ENCODE measurements around the gene CEP85L.

CEP85L gene

GRCh38 chr6:118554698-118555097 is 96.7 kb downstream of the CEP85L start:
- TF ChIP-seq CTCF (IDR thresholded peaks at IDR 0.05) (no peak), ZFX (IDR thresholded peaks at IDR 0.05; ENCODE audit: borderline replicate concordance) (no peak)
- H3K27ac ChIP-seq: no peak overlapping the region

GRCh38 chr6:118553132-118553531 is 98.3 kb downstream of the CEP85L start:
- TF ChIP-seq ZFX (IDR thresholded peaks at IDR 0.05; ENCODE audit: borderline replicate concordance) (no peak), CTCF (IDR thresholded peaks at IDR 0.05) (no peak)
- no peak overlapping the region for H3K27ac ChIP-seq

GRCh38 chr6:118551063-118552053 is 100.0 kb downstream of the CEP85L start:
- no peak overlapping the region for H3K27ac ChIP-seq
- TF ChIP-seq CTCF (IDR thresholded peaks at IDR 0.05) (peak; percentile 80), ZFX (IDR thresholded peaks at IDR 0.05; ENCODE audit: borderline replicate concordance) (no peak)

DNA sequence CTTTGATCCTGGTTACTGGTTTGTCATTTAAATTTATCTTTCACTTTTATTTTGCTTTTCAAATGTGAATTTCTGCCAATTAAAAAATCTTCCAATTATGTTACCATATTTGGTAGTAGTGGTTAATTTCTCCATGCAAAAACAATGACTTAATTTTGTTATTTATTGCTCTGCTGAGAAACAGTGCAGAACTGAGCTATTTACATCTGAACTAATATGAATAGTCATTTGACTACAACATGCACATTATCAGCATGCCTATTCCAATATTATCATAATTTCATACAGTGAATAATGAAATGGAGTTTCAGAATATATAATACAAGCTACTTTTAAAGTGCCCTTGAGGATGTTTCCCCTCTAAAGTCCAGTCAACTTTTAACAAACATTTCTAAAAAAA is 102.8 kb downstream of the CEP85L start:
- H3K27ac ChIP-seq: no peak overlapping the region
- TF ChIP-seq ZFX (IDR thresholded peaks at IDR 0.05; ENCODE audit: borderline replicate concordance) (no peak), CTCF (IDR thresholded peaks at IDR 0.05) (no peak)

- TF ChIP-seq CTCF (IDR thresholded peaks at IDR 0.05) (no peak), ZFX (IDR thresholded peaks at IDR 0.05; ENCODE audit: borderline replicate concordance) (no peak)
- H3K27ac ChIP-seq: no peak within 1 kb of the TSS
Observed at GRCh38 chr6:118548136-118548535, 103.3 kb downstream of the CEP85L start, which contains the start of gene PLN. Gene PLN (plus strand): TSS chr6:118548296. CDS start chr6:118558922, 10,626 bp downstream.

GRCh38 chr6:118546880-118547218 is 104.5 kb downstream of the CEP85L start:
- no peak overlapping the region for H3K27ac ChIP-seq
- no peak for TF ChIP-seq ZFX (IDR thresholded peaks at IDR 0.05; ENCODE audit: borderline replicate concordance)
- no peak for TF ChIP-seq CTCF (IDR thresholded peaks at IDR 0.05)
